Stimulated activated CD4-positive, alpha-beta T cell treated with anti-CD3 and anti-CD28 coated beads, Interleukin-4, amount 100 ng/mL, for 48 hours (primary cell): ENCODE data around the gene IFITM2.
"Not testable (repeated sequence)": the region's sequence is repeated elsewhere in the genome, so short reads cannot be mapped to it uniquely, and the experiment has no call there.

Source experiments
- DNase-seq, 2 donors: peaks; one replicate each; pipeline ENCODE4 v3.0.0-alpha.2; 2020; ENCODE audit warnings: low read depth in 2 of 2

The IFITM2 gene

GRCh38 chr11:307766-308708 lies at the start of gene IFITM2:
Gene IFITM2, plus strand, starts transcription at chr11:307816. Its CDS starts 377 bp downstream, at chr11:308193.
- DNase-seq = not testable (repeated sequence)

GRCh38 chr11:259413-259812 lies 48.2 kb upstream of the IFITM2 start:
- DNase-seq = no peak

GRCh38 chr11:261624-262023 lies 46.0 kb upstream of the IFITM2 start:
- DNase-seq = no peak

- DNase-seq = no peak
Measured at GRCh38 chr11:266676-267439, 40.8 kb upstream of the IFITM2 start.

- no peak for DNase-seq
Measured at GRCh38 chr11:267491-267994, 40.1 kb upstream of the IFITM2 start.

- DNase-seq = not testable (repeated sequence)
Measured at GRCh38 chr11:268716-269145, 38.9 kb upstream of the IFITM2 start.

- DNase-seq = no peak
Measured at GRCh38 chr11:269146-269890, 38.3 kb upstream of the IFITM2 start.

GRCh38 chr11:270451-271318 lies 36.9 kb upstream of the IFITM2 start:
- DNase-seq = no peak

- no peak for DNase-seq
Measured at GRCh38 chr11:271319-271715, 36.3 kb upstream of the IFITM2 start.

GRCh38 chr11:272195-272930 lies 35.3 kb upstream of the IFITM2 start:
- DNase-seq = no peak

- no peak for DNase-seq
Measured at GRCh38 chr11:272931-273198, 34.8 kb upstream of the IFITM2 start.

- DNase-seq = no peak
Measured at GRCh38 chr11:276219-276618, 31.4 kb upstream of the IFITM2 start.

GRCh38 chr11:278001-278951 lies 29.3 kb upstream of the IFITM2 start, which contains the start of gene NLRP6:
Gene NLRP6, plus strand, starts transcription at chr11:278407. Its CDS starts 163 bp downstream, at chr11:278570.
- DNase-seq = no peak

GRCh38 chr11:279040-279965 lies 28.3 kb upstream of the IFITM2 start:
- no peak for DNase-seq

- no peak for DNase-seq
Measured at GRCh38 chr11:279966-280705, 27.5 kb upstream of the IFITM2 start.

GRCh38 chr11:280706-281485 lies 26.7 kb upstream of the IFITM2 start:
- no peak for DNase-seq
